Osteocyte (in vitro differentiated cells): ENCODE data around the gene PRDM16. TPM values are rescaled to one million over a fixed set of nuclear protein-coding genes. Genes with fewer than 3 reads are reported as not detected.

ENCODE experiments used
- DNase-seq: peaks from one replicate; pipeline ENCODE4 v3.0.0; 2021; ENCODE audit warnings: mixed read lengths; ENCODE audit not compliant: unreplicated experiment; ENCODE audit errors: extremely low spot score
- H3K27ac Mint-ChIP-seq: one replicate; pipeline ENCODE4 v1.8.0; 2021; ENCODE audit warnings: mild to moderate bottlenecking, mixed read lengths; ENCODE audit not compliant: unreplicated experiment
- H3K27me3 Mint-ChIP-seq: one replicate; pipeline ENCODE4 v1.8.0; 2021; ENCODE audit warnings: mixed read lengths; ENCODE audit not compliant: unreplicated experiment
- H3K36me3 Mint-ChIP-seq: one replicate; pipeline ENCODE4 v1.8.0; 2021; ENCODE audit warnings: mixed read lengths; ENCODE audit not compliant: unreplicated experiment
- H3K4me1 Mint-ChIP-seq: one replicate; pipeline ENCODE4 v1.8.0; 2021; ENCODE audit warnings: mixed read lengths; ENCODE audit not compliant: unreplicated experiment
- H3K4me3 Mint-ChIP-seq: one replicate; pipeline ENCODE4 v1.8.0; 2021; ENCODE audit warnings: mild to moderate bottlenecking, moderate library complexity, mixed read lengths; ENCODE audit not compliant: unreplicated experiment
- H3K9me3 Mint-ChIP-seq: one replicate; pipeline ENCODE4 v1.8.0; 2021; ENCODE audit warnings: mixed read lengths; ENCODE audit not compliant: unreplicated experiment
- CTCF ChIP-seq: fragments of 200-600 bp; sonication (generic); IDR thresholded peaks from 2 replicates; pipeline ENCODE4 v1.5.0; 2021; ENCODE audit warnings: antibody characterized with exemption, mild to moderate bottlenecking, moderate library complexity
- total RNA-seq: library from RNA; stranded (reverse); gene quantifications from 2 replicates; pipeline ENCODE4 v1.2.1, GENCODE V29; 2021

PRDM16 gene
- total RNA-seq, 1 donor from 2014 or later: 7.1 TPM

- peaks cover 2% of the 10 kb centered on the region for H3K4me1 Mint-ChIP-seq
- no peak overlapping the region for H3K4me3 Mint-ChIP-seq
- no peak overlapping the region for H3K27ac Mint-ChIP-seq
- H3K27me3 Mint-ChIP-seq: no peaks in the 10 kb centered on the region
- no peak for TF ChIP-seq CTCF
- DNase-seq: no peak
- no peaks in the 10 kb centered on the region for H3K36me3 Mint-ChIP-seq
- no peaks in the 10 kb centered on the region for H3K9me3 Mint-ChIP-seq
Measured at GRCh38 chr1:3404801-3405200, 335.8 kb downstream of the PRDM16 start.

DNA sequence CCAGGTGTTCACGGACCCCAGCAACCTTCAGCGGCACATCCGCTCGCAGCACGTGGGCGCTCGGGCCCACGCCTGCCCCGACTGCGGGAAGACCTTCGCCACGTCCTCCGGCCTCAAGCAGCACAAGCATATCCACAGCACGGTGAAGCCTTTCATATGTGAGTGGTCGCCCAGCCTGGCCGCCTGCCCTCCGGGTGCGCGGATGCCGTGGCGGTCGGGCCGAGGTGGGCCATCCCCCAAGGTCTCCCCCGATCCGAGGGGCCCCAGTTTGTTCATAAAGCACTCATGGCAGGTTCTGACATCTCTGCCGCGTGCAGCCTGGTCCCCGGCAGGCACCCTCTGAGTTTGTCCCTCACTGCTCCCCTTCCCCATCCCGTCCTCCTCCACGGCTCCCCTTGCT, 336.5 kb downstream of the PRDM16 start:
- Mint-ChIP-seq H3K4me1 (peaks cover 2% of the 10 kb centered on the region), H3K9me3 (no peaks in the 10 kb centered on the region), H3K27ac (no peak overlapping the region), H3K4me3 (no peak overlapping the region), H3K27me3 (no peaks in the 10 kb centered on the region), H3K36me3 (no peaks in the 10 kb centered on the region)
- no peak for TF ChIP-seq CTCF
- DNase-seq: no peak

GRCh38 chr1:3405974-3406867, 337.2 kb downstream of the PRDM16 start:
- DNase-seq: no peak
- peaks cover 2% of the 10 kb centered on the region for H3K4me1 Mint-ChIP-seq
- H3K36me3 Mint-ChIP-seq: no peaks in the 10 kb centered on the region
- no peak for TF ChIP-seq CTCF
- H3K4me3 Mint-ChIP-seq: no peak overlapping the region
- H3K27me3 Mint-ChIP-seq: no peaks in the 10 kb centered on the region
- H3K9me3 Mint-ChIP-seq: no peaks in the 10 kb centered on the region
- H3K27ac Mint-ChIP-seq: no peak overlapping the region

GRCh38 chr1:3407021-3407420, 338.0 kb downstream of the PRDM16 start:
- H3K9me3 Mint-ChIP-seq: no peaks in the 10 kb centered on the region
- H3K36me3 Mint-ChIP-seq: no peaks in the 10 kb centered on the region
- TF ChIP-seq CTCF: no peak
- H3K27me3 Mint-ChIP-seq: no peaks in the 10 kb centered on the region
- no peak for DNase-seq
- no peak overlapping the region for H3K4me3 Mint-ChIP-seq
- H3K4me1 Mint-ChIP-seq: peaks cover 2% of the 10 kb centered on the region
- no peak overlapping the region for H3K27ac Mint-ChIP-seq

- Mint-ChIP-seq H3K4me1 (no peaks in the 10 kb centered on the region), H3K36me3 (no peaks in the 10 kb centered on the region), H3K27ac (no peak overlapping the region), H3K27me3 (no peaks in the 10 kb centered on the region), H3K4me3 (no peak overlapping the region), H3K9me3 (no peaks in the 10 kb centered on the region)
- no peak for DNase-seq
- TF ChIP-seq CTCF: no peak
Measured at GRCh38 chr1:3408751-3409266, 339.8 kb downstream of the PRDM16 start.
